Embryonic facial prominence (tissue), 1 donor: ENCODE measurements around the gene SEMA4D.
"Not testable (repeated sequence)": the region's sequence is repeated elsewhere in the genome, so short reads cannot be mapped to it uniquely, and the experiment has no call there.

Experiments
- DNase-seq: peaks from one replicate; pipeline ENCODE4 v3.0.0-alpha.2; 2016; ENCODE audit errors: extremely low spot score

Gene SEMA4D

DNA sequence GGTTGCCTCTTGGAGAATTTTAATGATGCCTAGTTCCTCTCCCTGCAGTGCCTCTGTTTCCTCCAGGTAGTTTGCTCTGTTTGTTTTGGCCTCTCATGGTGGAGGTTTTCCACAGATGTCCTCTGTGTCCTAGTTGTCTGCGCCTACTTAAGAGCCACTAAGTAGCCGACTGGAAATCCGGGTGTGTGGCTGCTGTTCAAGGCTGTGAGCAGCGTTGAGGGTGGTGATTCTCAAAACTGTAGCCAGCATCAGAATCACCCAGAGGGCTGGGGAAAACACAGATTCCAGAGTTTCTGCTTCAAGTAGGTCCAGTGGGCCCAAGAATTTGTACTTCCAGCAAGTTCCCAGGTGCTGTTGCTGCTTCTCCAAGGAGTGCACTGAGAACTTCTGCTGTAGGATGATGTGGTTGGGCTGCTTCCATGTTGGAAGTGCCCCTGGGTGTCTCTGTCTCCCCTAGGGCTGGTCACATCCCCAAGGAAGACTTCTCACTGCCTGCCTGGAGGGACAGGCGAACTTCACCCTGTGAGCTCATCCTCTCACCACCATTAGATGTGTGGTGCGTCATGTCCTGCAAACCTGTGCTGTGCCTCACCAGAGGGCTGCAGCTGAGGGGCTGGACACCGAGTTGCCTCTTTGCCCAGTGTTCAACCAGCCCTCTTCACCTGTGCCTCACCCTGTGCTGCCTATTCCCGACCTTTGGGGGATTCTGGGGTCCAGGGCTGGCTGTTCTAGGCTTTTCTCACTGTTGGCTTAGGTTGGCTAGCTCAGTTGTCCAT is 144.9 kb downstream of the SEMA4D start:
- no peak for DNase-seq

GRCh38 chr9:89352451-89352850 is 145.5 kb downstream of the SEMA4D start:
- DNase-seq: no peak

DNA sequence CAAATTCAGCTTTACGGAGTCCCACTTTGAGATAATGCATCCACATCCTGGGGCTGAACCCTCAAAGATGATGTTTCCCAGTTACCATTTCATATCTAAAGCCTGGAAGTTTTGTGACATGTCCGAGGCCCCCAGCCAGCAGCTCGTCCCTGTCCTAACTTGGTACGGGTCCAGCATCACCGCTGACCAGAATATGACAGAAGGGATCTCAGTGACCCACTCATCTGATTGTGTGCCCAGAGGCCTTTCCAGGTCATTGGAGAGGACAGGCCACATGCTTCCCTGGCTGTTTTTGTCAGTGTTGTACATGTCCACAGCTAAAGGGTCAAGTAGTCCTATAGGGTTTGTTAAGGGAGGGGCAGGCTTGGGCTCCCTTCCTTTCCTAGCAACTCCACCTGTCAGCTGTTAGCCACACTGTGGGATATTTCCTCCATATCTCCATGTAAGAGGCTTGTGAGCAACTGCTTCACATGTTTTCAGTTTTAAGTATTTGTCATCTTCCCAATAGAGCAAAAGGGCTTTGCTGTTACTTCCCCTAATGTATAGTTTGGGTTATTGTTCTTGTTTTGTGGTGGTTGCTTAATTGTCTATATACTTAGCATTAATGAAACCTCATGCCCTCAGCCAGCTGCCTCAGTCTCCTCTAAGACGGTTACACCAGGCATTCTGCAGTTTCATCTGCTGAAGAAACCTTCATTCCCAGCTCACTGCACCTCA is 146.2 kb downstream of the SEMA4D start:
- DNase-seq: no peak

GRCh38 chr9:89350988-89351557 is 146.8 kb downstream of the SEMA4D start:
- DNase-seq: no peak

DNA sequence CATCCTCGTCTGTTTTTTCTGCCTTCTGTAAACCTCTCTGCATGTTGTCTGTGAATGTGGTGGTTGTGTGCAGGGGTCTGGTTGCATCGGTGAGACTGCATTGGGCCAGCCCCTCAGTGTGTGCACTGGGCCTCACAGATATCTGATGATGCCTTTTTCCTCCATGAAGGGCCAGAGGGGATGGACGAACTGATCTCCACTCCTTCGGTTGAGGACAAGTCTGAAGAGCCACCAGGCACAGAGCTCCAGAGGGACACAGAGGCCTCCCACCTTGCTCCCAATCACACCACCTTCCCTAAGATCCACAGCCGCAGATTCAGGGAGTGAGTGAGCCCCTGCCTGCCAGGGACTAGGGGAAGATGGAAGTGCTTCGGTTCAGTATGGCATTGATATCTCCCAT is 148.3 kb downstream of the SEMA4D start:
- DNase-seq: no peak

DNA sequence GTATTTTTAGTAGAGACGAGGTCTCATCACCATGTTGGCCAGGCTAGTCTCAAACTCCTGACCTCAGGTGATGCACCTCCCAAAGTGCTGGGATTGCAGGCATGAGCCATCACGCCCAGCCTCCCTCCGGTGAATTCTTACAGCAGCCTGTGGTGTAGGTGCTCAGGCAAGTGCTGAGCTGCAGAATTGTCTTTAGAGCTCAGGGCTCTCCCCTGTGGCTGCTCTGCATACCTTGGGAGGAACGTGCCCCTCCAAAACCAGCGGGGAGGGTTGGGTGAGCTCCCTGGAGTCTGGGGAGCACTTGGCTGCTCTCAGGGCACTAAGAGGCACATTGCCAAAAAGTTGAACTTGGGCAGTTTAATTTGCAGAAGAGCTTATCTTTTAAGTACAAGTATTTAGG is 150.3 kb downstream of the SEMA4D start:
- no peak for DNase-seq

GRCh38 chr9:89346696-89347095 is 151.2 kb downstream of the SEMA4D start:
- no peak for DNase-seq

DNA sequence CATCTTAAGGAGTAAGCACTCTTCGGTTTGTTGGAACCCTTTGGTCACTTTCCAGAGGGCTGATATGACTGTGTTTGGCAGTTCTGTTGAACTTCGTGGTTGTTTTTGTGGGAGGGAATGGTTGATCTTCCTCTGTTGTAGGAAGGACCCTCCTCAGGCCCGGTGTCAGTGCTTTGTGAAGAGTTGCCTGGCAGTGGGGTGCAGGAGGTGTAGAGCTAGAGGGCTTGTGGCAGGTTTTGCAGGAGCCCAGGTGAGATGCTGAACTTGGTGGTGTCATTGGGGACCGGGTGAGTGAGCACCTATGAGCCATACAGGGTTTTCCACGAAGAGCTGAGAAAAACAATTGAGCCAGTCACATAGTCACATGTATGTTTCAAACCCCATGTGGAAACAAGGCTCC is 152.4 kb downstream of the SEMA4D start:
- no peak for DNase-seq

GRCh38 chr9:89343812-89344211 is 154.1 kb downstream of the SEMA4D start:
- DNase-seq: not testable (repeated sequence)

GRCh38 chr9:89342948-89343347 is 155.0 kb downstream of the SEMA4D start:
- no peak for DNase-seq

DNA sequence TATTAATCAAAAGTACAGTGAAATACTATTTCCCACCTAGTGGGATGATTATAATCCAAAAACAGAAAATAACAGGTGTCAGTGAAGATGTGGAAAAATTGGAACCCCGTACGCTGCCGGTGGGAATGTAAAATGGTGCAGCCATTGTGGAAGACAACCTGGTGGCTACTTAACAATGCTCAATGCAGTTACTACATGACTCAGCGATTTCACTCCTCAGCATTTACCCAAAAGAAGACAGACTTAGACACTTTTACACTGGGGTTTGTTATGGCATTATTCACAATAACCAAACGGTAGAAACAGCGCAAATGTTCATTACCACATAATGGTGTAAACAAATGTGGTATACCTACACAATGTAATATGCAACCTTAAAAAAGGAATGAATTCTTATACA is 155.7 kb downstream of the SEMA4D start:
- DNase-seq: no peak

GRCh38 chr9:89340332-89340731 is 157.6 kb downstream of the SEMA4D start:
- no peak for DNase-seq

DNA sequence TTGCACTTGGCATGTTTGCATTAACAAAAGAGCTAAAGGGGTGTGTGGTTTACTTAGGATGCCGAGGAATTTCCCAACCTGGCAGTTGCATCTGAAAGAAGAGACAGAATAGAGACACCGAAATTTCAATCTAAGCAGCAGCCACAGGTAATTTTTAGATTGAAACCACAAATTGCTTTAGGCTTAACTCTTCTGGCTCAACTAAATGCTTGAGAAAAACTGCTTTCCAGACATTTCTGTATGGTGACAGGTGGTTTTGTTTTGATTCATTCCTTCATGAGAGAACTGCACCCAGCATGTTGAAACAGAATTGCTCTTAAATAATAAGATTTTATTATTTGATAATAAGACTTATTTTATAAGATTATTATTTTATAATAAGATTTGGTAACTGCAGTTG is 158.1 kb downstream of the SEMA4D start:
- no peak for DNase-seq

- no peak for DNase-seq
Measured at GRCh38 chr9:89330513-89330912, 167.4 kb downstream of the SEMA4D start.

DNA sequence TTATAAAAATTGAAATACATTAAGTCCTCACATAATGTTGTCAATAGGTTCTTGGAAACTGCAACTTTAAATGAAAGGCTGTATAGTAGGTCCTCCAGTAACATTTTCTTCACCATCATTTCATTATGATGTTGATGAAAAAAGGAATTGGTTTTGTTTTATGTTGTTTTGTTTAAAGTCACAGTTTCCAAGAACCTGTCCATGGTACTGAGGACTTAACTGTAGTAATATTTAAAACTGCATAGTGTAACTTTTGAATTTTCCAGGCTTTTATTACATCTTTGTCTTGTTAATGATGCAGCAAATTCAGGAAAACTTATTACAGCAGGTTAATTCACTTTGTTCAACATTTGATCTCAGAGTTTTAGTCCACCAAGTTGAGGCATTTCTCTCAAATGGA is 168.0 kb downstream of the SEMA4D start:
- no peak for DNase-seq

DNA sequence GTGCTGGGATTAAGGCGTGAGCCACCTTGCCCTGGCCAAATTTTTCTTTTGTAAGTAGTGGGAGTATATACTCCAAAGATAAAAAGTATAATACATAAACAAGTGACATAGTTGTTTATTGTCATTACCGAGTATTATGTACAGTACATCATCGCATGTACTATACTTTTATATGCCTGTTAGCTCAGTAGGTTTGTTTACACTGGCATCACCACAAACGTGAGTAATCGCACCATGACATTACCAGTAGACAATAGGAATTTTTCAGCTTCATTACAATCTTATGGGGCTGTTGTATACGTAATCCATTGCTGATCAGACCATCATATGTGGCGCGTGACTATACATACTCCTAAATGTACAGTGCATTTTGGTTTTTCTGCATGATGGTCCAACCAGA is 169.8 kb downstream of the SEMA4D start:
- no peak for DNase-seq

- DNase-seq: no peak
Measured at GRCh38 chr9:89325733-89326132, 172.2 kb downstream of the SEMA4D start.

DNA sequence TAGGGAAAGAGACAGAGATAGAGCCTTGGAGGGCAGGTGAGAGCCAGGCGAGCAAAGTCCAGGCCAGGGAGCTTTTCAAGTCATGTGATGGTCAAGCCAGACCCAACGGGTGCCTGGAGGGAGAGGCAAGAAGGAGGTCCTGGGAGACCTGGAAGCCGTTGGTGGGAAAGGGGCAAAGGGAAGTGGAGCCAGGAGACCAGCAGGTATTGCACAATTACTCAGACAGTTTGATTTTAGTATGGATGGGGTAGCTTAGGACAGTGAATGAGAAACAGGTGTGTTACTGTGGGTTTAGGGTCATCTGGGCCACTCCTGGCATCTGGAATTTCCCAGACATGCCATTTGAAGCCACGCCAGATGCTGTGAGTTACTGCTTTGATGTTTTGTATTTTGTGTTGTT is 174.5 kb downstream of the SEMA4D start:
- no peak for DNase-seq

DNA sequence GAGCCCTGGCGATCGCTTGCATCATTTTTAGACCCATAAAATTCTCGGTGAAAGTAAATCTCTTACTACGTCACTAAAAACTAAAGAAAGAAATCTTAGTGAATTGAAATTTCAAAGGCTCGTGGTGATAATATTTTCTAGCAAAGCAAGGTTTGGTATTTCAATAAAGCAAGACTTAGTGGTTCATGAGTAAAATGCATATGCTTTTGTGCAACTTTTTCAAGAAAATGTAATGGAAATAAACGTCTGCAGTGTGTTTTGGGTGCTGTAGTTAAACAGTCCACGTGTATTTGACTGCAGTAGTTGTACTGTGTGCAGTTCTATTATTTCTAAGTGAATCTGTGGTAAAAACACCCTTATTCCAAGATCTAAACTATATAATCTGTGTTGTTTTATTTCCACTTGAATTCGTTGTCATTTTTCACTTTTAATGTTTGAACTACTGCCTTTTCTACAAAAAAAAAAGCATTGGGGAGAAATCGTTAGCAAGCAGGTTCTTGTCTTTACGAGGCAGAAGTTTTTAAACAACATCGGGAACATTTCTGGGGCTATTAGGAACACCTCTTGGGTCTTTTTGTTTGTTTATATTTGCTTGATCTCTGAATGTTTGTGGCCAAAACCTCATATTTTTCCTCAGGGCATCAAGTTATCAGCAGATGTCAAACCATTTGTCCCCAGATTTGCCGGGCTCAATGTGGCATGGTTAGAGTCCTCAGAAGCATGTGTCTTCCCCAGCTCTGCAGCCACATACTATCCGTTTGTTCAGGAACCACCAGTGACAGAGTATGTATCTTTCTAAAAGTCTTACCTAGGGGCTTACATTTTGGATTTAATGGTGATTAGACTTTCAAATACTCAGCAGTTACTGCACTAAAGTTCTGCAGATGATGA is 178.7 kb downstream of the SEMA4D start:
- DNase-seq: no peak

DNA sequence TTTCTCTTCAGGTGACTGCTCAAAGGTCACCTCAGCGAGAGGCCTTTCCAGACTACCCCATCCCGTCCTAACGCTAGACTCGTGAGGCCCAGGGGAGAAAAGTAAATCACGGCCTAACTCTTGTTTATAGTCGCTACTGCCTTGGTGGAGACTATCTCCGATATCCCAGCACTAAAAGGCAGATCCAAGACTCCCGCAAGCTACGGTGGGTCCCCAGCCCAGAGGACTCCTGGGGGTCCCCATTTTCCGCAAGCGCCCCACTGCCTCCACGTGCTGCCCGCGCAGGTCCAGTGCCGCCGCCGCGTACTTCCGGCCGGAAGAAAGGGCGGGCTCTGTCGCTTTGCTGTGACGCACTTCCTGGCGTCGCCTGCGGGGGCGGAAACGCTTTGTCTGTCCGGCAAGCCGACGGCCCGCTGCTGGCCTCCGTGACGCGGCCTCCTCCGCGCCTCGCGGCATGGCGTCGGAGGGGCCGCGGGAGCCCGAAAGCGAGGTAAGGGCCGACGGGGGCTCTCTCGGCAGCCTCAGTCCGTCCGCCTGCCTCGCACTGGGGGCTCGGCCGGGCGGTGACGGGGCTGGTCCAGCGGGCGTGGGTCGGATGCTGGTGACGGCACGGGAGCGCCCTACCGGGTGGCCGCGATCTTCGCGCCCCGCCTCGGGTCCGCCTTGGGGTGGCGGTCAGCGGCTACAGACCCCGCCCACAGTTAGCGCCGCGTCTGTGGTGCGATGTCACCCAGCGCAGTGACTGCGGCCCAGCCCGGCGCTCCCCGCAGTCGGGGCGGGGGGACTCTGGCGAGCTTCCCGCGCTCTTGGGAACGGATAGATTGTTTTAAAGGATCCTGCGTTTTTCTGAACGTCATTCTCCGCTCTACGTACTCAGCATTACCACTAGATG is 179.5 kb downstream of the SEMA4D start, which contains the start of gene SECISBP2:
SECISBP2 (plus strand) TSS at position 378 of the 892 bp plus-strand sequence; CDS start at position 455, 77 bp downstream.
- DNase-seq: peak; percentile 96

DNA sequence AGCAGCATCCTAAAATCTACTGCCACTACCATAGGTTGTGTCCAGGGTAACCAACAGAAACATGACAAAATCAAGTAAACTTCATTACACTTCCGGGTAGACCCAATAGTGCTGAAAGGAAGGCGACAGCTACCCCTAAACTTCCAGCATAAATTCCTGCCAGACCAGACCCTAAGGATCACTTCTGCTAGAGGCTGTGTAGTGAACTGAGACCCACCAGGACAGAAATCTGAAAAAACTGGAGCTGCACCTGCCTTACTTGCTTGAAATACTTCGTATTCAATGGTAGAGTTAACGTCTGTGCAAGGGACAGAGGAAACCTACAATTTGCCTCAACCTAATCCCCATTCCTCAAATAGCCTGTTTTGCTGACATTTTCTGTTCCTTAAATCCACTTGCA is 180.6 kb downstream of the SEMA4D start:
- DNase-seq: no peak
